SK-N-SH (cell line): ENCODE measurements around the gene COLEC12. TPM values are rescaled to one million over a fixed set of nuclear protein-coding genes. Genes with fewer than 3 reads are reported as not detected.

ENCODE experiments used
- CTCF ChIA-PET: fragments of 300-600, 350-600 bp; formaldehyde crosslinking; extraction: SDS; loops from one replicate; lab custom pipeline; 2021; lab: Yijun Ruan, JAX
- POLR2A ChIA-PET: fragments of 350-600 bp; sonication (Branson Sonifier 250); formaldehyde crosslinking; extraction: SDS; loops from one replicate; lab custom pipeline; 2020; ENCODE audit warnings: antibody characterized with exemption, inconsistent platforms; lab: Yijun Ruan, JAX
- DNase-seq: peaks from one replicate; pipeline ENCODE4 v3.0.0; 2012
- H2AFZ ChIP-seq: fragments of 200-600 bp; sonication (generic); 2 replicates; pipeline ENCODE4 v1.8.1; 2016; ENCODE audit warnings: antibody characterized with exemption, mild to moderate bottlenecking, low read depth
- H3F3A ChIP-seq: fragments of 200-600 bp; sonication (generic); replicated peaks from 2 replicates; pipeline ENCODE3; 2016; ENCODE audit warnings: antibody characterized with exemption, mild to moderate bottlenecking; ENCODE audit not compliant: insufficient read depth
- H3K27ac ChIP-seq, 2 experiments: fragments of 200-500 bp in 1 of 2; fragments of 200-600 bp in 1 of 2; sonication (Bioruptor generic) in 1 of 2; sonication (generic), shearing (Covaris generic) in 1 of 2; 2 replicates each; pipeline versions ENCODE4 v1.5.1 to v1.6.1; 2014 to 2016; ENCODE audit warnings: low read depth in 2 of 2, inconsistent platforms in 1 of 2, low read length in 1 of 2, mild to moderate bottlenecking in 1 of 2, mixed read lengths in 1 of 2
- H3K27me3 ChIP-seq: fragments of 200-600 bp; sonication (generic), shearing (Covaris generic); 2 replicates; pipeline ENCODE4 v1.6.1; 2016; ENCODE audit warnings: mixed run types; ENCODE audit not compliant: insufficient read depth
- H3K36me3 ChIP-seq, 2 experiments: fragments of 200-500 bp in 1 of 2; fragments of 200-600 bp in 1 of 2; sonication (Bioruptor generic) in 1 of 2; sonication (generic) in 1 of 2; replicated peaks in 1 of 2; 2 replicates each; pipeline versions ENCODE3 to v1.5.1; 2014 to 2016; ENCODE audit warnings: low read length in 1 of 2, mild to moderate bottlenecking in 1 of 2; ENCODE audit not compliant: insufficient read depth in 2 of 2, control insufficient read depth in 1 of 2
- H3K4me1 ChIP-seq, 2 experiments: fragments of 200-500 bp in 1 of 2; fragments of 200-600 bp in 1 of 2; sonication (Bioruptor generic) in 1 of 2; sonication (generic), shearing (Covaris generic) in 1 of 2; 2 replicates each; pipeline versions ENCODE4 v1.5.1 to v1.6.1; 2014 to 2016; ENCODE audit warnings: low read depth in 1 of 2, low read length in 1 of 2, mixed run types in 1 of 2; ENCODE audit not compliant: insufficient read depth in 2 of 2, control insufficient read depth in 1 of 2
- H3K4me2 ChIP-seq: fragments of 200-600 bp; sonication (generic), shearing (Covaris generic); 2 replicates; pipeline ENCODE4 v1.6.1; 2017; ENCODE audit warnings: mixed run types
- H3K4me3 ChIP-seq, 2 experiments: fragments of 200-500 bp in 1 of 2; fragments of 200-600 bp in 1 of 2; sonication (Bioruptor generic) in 1 of 2; sonication (generic), shearing (Covaris generic) in 1 of 2; 2 replicates each; pipeline versions ENCODE4 v1.5.1 to v1.8.1; 2014 to 2016; ENCODE audit warnings: low read depth in 2 of 2, inconsistent platforms in 1 of 2, low read length in 1 of 2, mild to moderate bottlenecking in 1 of 2, mixed read lengths in 1 of 2, moderate library complexity in 1 of 2
- H3K79me2 ChIP-seq: fragments of 200-600 bp; sonication (generic); 2 replicates; pipeline ENCODE4 v1.8.1; 2017; ENCODE audit warnings: mild to moderate bottlenecking; ENCODE audit not compliant: insufficient read depth
- H3K9ac ChIP-seq: fragments of 200-600 bp; sonication (generic); 2 replicates; pipeline ENCODE4 v1.6.1; 2017; ENCODE audit warnings: mixed run types
- H3K9me2 ChIP-seq: fragments of 200-600 bp; sonication (generic); 2 replicates; pipeline ENCODE4 v1.6.1; 2017; ENCODE audit warnings: mixed run types
- H3K9me3 ChIP-seq: fragments of 200-600 bp; sonication (generic); 2 replicates; pipeline ENCODE4 v1.6.1; 2017; ENCODE audit warnings: mixed run types, mild to moderate bottlenecking, moderate library complexity
- H4K20me1 ChIP-seq: fragments of 200-600 bp; sonication (generic); 2 replicates; pipeline ENCODE4 v1.6.1; 2017; ENCODE audit warnings: mild to moderate bottlenecking, mixed run types; ENCODE audit not compliant: insufficient read depth
- CHD2 ChIP-seq: fragments of 150-350 bp; IDR thresholded peaks from 2 replicates; pipeline ENCODE4 v1.6.1; 2018; ENCODE audit warnings: low read length; ENCODE audit not compliant: partially characterized antibody
- ELF1 ChIP-seq: IDR thresholded peaks from 2 replicates; pipeline ENCODE4 v1.4.0; 2012
- EP300 ChIP-seq, 2 experiments: IDR thresholded peaks; 2 replicates each; pipeline versions ENCODE4 v1.4.0 to v1.6.1; 2012; ENCODE audit warnings: borderline replicate concordance in 1 of 2, low read depth in 1 of 2, low read length in 1 of 2
- EZH2phosphoT487 ChIP-seq: fragments of 200-600 bp; sonication (generic); IDR thresholded peaks from 2 replicates; pipeline ENCODE4 v1.6.1; 2017; ENCODE audit warnings: low read depth, mixed run types, mild to moderate bottlenecking, antibody characterized with exemption, moderate library complexity, borderline replicate concordance
- FOSL2 ChIP-seq: IDR thresholded peaks from 2 replicates; pipeline ENCODE4 v1.4.0; 2012; ENCODE audit warnings: low read depth, mild to moderate bottlenecking, moderate library complexity, borderline replicate concordance
- FOXJ3 ChIP-seq: sonication (generic); formaldehyde crosslinking; IDR thresholded peaks from 2 replicates; pipeline ENCODE4 v1.5.1; 2020; ENCODE audit warnings: mild to moderate bottlenecking, missing genetic modification reagents
- FOXM1 ChIP-seq: IDR thresholded peaks from 2 replicates; pipeline ENCODE4 v1.4.0; 2012; ENCODE audit warnings: low read depth, mild to moderate bottlenecking
- GATA2 ChIP-seq: sonication (generic); formaldehyde crosslinking; IDR thresholded peaks from 2 replicates; pipeline ENCODE4 v1.5.0; 2020; ENCODE audit warnings: mild to moderate bottlenecking, missing genetic modification reagents
- JUND ChIP-seq: IDR thresholded peaks from 2 replicates; pipeline ENCODE4 v1.4.0; 2012
- MEF2A ChIP-seq: IDR thresholded peaks from 2 replicates; pipeline ENCODE4 v1.4.0; 2012; ENCODE audit warnings: low read depth, borderline replicate concordance
- PBX3 ChIP-seq: IDR thresholded peaks from 2 replicates; pipeline ENCODE4; 2012
- POLR2AphosphoS5 ChIP-seq: IDR thresholded peaks from 2 replicates; pipeline ENCODE4 v1.6.1; 2012; ENCODE audit warnings: low read depth, low read length
- RAD21 ChIP-seq: IDR thresholded peaks from 2 replicates; pipeline ENCODE4 v1.6.1; 2012; ENCODE audit warnings: mild to moderate bottlenecking, low read length
- RFX5 ChIP-seq: IDR thresholded peaks from 2 replicates; pipeline ENCODE4 v1.6.1; 2012; ENCODE audit warnings: mild to moderate bottlenecking, improper control_type of control experiment, low read length
- TAF1 ChIP-seq: IDR thresholded peaks from 2 replicates; pipeline ENCODE4 v1.6.1; 2012; ENCODE audit warnings: low read depth, mild to moderate bottlenecking, low read length, moderate library complexity, borderline replicate concordance
- TEAD4 ChIP-seq: IDR thresholded peaks from 2 replicates; pipeline ENCODE4 v1.4.0; 2012; ENCODE audit warnings: mild to moderate bottlenecking, borderline replicate concordance; ENCODE audit not compliant: insufficient read depth
- YY1 ChIP-seq: IDR thresholded peaks from 2 replicates; pipeline ENCODE4 v1.4.0; 2012; ENCODE audit warnings: low read depth, mild to moderate bottlenecking
- WGBS: methylation state at CpG from one replicate; pipeline ENCODE4 v1.1.6; 2017; ENCODE audit warnings: low lambda C conversion rate; 5-methylcytosine and 5-hydroxymethylcytosine counted together
- polyA plus RNA-seq, 3 experiments: library from polyadenylated mRNA; depleted of rRNA; stranded (reverse); fragments of >200 nt; gene quantifications; 2 replicates each; pipeline ENCODE4 v1.2.3, GENCODE V29; 2012
- TF ChIP-seq, protein P1 (sequence below): fragments of 150-350 bp; IDR thresholded peaks from 2 replicates; pipeline ENCODE4 v1.6.1; 2017; ENCODE audit warnings: antibody characterized with exemption, low read length, low read depth, borderline replicate concordance
- TF ChIP-seq, protein P2 (sequence below): fragments of 150-350 bp; IDR thresholded peaks from 2 replicates; pipeline ENCODE4 v1.6.1; 2016; ENCODE audit warnings: mild to moderate bottlenecking, low read depth, low read length

The COLEC12 gene
- polyA plus RNA-seq, 1 of the 3 experiments (the other 2 are of a cell fraction), result 41.2 TPM

DNA sequence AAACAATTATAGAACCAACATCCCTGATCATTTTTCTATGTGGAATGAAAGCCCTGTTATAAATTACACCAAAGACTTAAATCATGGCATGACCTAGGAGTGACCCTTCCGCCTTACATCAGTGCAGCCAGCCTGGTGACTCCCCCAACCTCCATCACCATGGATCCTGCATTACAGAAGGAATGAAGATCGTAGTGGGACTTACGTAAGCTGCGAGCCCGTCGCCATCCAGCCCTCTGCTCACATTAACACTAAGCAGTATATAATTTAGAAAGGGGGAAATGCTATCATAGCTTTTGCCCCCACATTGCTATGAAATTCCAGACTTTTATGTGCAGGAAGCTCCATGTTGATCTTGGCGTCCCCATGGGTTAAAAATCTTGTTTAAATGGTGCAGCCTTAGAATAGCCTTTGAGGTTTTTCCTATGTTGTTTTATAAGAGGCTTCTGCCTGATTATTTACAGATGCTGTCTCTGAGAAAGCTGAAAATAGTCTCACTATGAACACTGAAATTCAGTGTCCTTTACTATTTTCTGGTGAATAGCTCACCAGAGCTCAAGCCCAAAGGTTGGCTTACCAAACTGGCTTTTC, 76.3 kb downstream of the COLEC12 start (continued):
- no peak for TF ChIP-seq MEF2A
- no peak for TF ChIP-seq FOXM1

DNA sequence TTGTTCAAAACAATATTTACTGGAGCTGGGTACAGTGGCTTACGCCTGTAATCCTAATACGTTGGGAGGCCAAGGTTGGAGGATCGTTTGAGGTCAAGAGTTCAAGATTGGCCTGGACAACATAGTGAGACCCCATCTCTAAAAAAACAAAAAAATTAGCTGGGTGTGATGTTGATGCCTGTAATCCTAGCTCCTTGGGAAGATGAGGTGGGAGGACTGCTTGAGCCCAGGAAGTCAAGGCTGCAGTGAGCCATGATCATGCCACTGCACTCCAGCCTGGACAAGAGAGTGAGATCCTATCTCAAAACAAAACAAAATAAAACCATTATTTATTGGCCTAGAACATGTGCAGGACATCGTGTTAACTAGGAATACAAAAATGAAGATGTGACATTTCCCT, 77.5 kb downstream of the COLEC12 start:
- Histone ChIP-seq H3K4me3 (no peak overlapping the region), H3F3A (peaks cover 19% of the 10 kb centered on the region), H3K4me2 (no peak overlapping the region), H3K27me3 (no peaks in the 10 kb centered on the region), H3K27ac (no peak overlapping the region; a peak in 1 of 4 replicates), H3K36me3 (no peaks in the 10 kb centered on the region), H3K9me3 (no peaks in the 10 kb centered on the region), H3K9me2 (no peaks in the 10 kb centered on the region), H4K20me1 (no peaks in the 10 kb centered on the region), H3K79me2 (no peaks in the 10 kb centered on the region), H2AFZ (no peak overlapping the region)
- no peak for DNase-seq
- CTCF ChIA-PET, result no interaction called here
- 60% methylated on average over 4 of the region's 4 CpGs for WGBS
- POLR2A ChIA-PET, result no interaction called here
- TF ChIP-seq FOSL2 (no peak), CHD2 (no peak), JUND (no peak), FOXJ3 (no peak), POLR2AphosphoS5 (no peak), ELF1 (no peak), EP300 (IDR thresholded peaks at IDR 0.05; ENCODE audit: borderline replicate concordance in 1 of 2, low read depth in 1 of 2, low read length in 1 of 2) (no peak), PBX3 (no peak), TAF1 (no peak), TEAD4 (no peak), RFX5 (no peak), YY1 (no peak), RAD21 (no peak), MEF2A (no peak), GATA2 (no peak), EZH2phosphoT487 (no peak)
- TF ChIP-seq, protein P1, sequence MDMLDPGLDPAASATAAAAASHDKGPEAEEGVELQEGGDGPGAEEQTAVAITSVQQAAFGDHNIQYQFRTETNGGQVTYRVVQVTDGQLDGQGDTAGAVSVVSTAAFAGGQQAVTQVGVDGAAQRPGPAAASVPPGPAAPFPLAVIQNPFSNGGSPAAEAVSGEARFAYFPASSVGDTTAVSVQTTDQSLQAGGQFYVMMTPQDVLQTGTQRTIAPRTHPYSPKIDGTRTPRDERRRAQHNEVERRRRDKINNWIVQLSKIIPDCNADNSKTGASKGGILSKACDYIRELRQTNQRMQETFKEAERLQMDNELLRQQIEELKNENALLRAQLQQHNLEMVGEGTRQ, result no peak
- TF ChIP-seq, protein P2, sequence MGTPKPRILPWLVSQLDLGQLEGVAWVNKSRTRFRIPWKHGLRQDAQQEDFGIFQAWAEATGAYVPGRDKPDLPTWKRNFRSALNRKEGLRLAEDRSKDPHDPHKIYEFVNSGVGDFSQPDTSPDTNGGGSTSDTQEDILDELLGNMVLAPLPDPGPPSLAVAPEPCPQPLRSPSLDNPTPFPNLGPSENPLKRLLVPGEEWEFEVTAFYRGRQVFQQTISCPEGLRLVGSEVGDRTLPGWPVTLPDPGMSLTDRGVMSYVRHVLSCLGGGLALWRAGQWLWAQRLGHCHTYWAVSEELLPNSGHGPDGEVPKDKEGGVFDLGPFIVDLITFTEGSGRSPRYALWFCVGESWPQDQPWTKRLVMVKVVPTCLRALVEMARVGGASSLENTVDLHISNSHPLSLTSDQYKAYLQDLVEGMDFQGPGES, result no peak
- TF ChIP-seq, all 33 proteins: peak for 0
- H3K9ac ChIP-seq, result no peak overlapping the region
- peaks cover 14 to 21% of the 10 kb centered on the region in 2 experiments for H3K4me1 ChIP-seq
